Testis (tissue), 3 donors: ENCODE measurements around the gene ENPP5. TPM values are rescaled to one million over a fixed set of nuclear protein-coding genes. Genes with fewer than 3 reads are reported as not detected.
"Not testable (repeated sequence)": the region's sequence is repeated elsewhere in the genome, so short reads cannot be mapped to it uniquely, and the experiment has no call there.

Experiments
- DNase-seq: peaks from one replicate; pipeline ENCODE4 v3.0.0-alpha.2; 2019
- H3K27ac ChIP-seq, 2 donors: fragments of 200-600 bp; sonication (generic); one replicate each; pipeline ENCODE4 v1.5.1; 2019
- H3K27me3 ChIP-seq: fragments of 200-600 bp; sonication (generic); one replicate; pipeline ENCODE4 v1.5.1; 2019
- H3K36me3 ChIP-seq: fragments of 200-600 bp; sonication (generic); one replicate; pipeline ENCODE4 v1.5.1; 2017; ENCODE audit warnings: low read depth; ENCODE audit errors: missing control alignments
- H3K4me1 ChIP-seq: fragments of 200-600 bp; sonication (generic); one replicate; pipeline ENCODE4 v1.5.1; 2019
- H3K4me3 ChIP-seq, 2 donors: fragments of 200-600 bp; sonication (generic); one replicate each; pipeline ENCODE4 v1.5.1; 2017 to 2019
- H3K9me3 ChIP-seq: fragments of 200-600 bp; sonication (generic); one replicate; pipeline ENCODE4 v1.5.1; 2017
- CTCF ChIP-seq, 3 experiments: fragments of 450-650 bp in 2 of 3; fragments of 200-600 bp in 1 of 3; sonication (generic) in 1 of 3; IDR thresholded peaks; one replicate each; pipeline ENCODE4 v1.5.1; 2016 to 2019; ENCODE audit warnings: antibody characterized with exemption in 3 of 3, mild to moderate bottlenecking in 2 of 3, moderate library complexity in 1 of 3
- POLR2A ChIP-seq: fragments of 450-650 bp; IDR thresholded peaks from one replicate; pipeline ENCODE4 v1.6.1; 2017; ENCODE audit warnings: antibody characterized with exemption, mild to moderate bottlenecking, moderate library complexity
- WGBS, 2 donors: methylation state at CpG; one replicate each; pipeline ENCODE4 v1.1.5; 2018; 5-methylcytosine and 5-hydroxymethylcytosine counted together
- intact Hi-C: fragments of 100-400 bp; cut with DNase I; formaldehyde crosslinking; loops from one replicate; pipeline ENCODE4 v1.15.1; 2023; ENCODE audit warnings: low total_unique reads
- polyA plus RNA-seq: library from polyadenylated mRNA; stranded (reverse); fragments of 350-450 nt; fragmentation: Illumina TruSeq; extraction: RNeasy Lipid Tissue Mini Kit (QIAGEN cat#74804); gene quantifications from one replicate; pipeline ENCODE4 v1.2.3, GENCODE V29; 2014; ENCODE audit warnings: low read depth, low replicate concordance; ENCODE audit not compliant: insufficient read depth
- total RNA-seq, 2 donors: library from RNA; depleted of rRNA; stranded (reverse); fragments of >200 nt; gene quantifications; one replicate each; pipeline ENCODE4 v1.2.3, GENCODE V29; 2016

Gene ENPP5
- total and polyA plus RNA-seq, 3 donors from 2014 or later: 72.4 to 122 (median 114) TPM

DNA sequence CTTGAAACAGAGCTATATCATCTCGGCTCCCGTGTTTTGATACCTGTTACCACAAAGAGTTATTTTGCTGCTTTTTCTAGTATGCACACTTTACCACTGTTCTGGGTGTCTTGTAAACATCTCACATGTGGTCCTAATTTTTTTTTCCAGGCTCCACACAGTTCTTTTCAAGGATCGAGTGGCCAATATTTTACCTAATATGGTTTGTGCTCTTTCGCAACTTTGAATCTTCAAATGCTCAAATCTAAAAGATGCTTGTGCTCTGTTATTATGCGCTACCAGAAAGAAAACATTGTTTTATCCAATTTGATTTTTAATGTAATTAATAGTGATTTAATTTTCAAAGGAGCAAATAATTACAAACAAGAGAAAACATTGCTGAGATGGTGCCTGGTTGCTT is 10.7 kb downstream of the ENPP5 start:
- WGBS, 2 donors: 84 to 88% methylated on average over 5 of the region's 5 CpGs
- H3K4me1 ChIP-seq: no peaks in the 10 kb centered on the region

GRCh38 chr6:46159229-46159628 is 11.6 kb downstream of the ENPP5 start:
- Histone ChIP-seq H3K9me3 (no peaks in the 10 kb centered on the region), H3K36me3 (no peaks in the 10 kb centered on the region), H3K27ac (no peak overlapping the region), H3K27me3 (no peaks in the 10 kb centered on the region), H3K4me1 (no peaks in the 10 kb centered on the region), H3K4me3 (no peak overlapping the region)
- DNase-seq: no peak
- TF ChIP-seq CTCF (IDR thresholded peaks at IDR 0.05) (no peak), POLR2A (no peak)
- intact Hi-C loops: no loop called here

More for the DNA sequence above, 10.7 kb downstream of the ENPP5 start:
- intact Hi-C loops: no loop called here
- no peak for DNase-seq
- TF ChIP-seq POLR2A: no peak
- no peak for TF ChIP-seq CTCF (IDR thresholded peaks at IDR 0.05)
- Histone ChIP-seq H3K27ac (no peak overlapping the region), H3K9me3 (no peaks in the 10 kb centered on the region), H3K27me3 (no peaks in the 10 kb centered on the region), H3K4me3 (no peak overlapping the region), H3K36me3 (no peaks in the 10 kb centered on the region)

DNA sequence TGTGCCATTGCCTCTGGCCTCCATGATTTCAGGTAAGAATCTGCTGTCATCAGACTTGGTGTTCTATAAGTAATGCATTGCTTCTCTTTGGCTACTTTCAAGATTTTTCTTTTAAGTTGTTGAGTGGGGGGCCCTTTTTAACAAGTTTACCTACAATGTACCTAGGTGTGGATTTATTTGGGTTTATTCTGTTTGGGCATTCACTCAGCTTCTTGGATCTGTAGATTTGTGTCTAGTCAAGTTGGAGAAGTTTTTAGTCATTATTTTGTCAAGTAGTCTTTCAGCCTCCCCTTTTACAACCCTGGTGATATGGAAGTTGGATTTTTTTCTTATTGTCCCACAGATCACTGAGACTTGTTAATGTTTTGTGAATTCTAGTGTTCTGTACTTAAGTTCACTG is 14.1 kb downstream of the ENPP5 start:
- intact Hi-C loops: no loop called here
- TF ChIP-seq CTCF (IDR thresholded peaks at IDR 0.05): no peak
- TF ChIP-seq POLR2A: no peak

GRCh38 chr6:46149066-46149465 is 21.7 kb downstream of the ENPP5 start:
- DNase-seq, H3K27ac ChIP-seq, H3K36me3 ChIP-seq, H3K27me3 ChIP-seq, intact Hi-C loops, H3K9me3 ChIP-seq, H3K4me1 ChIP-seq, H3K4me3 ChIP-seq: not testable (repeated sequence)
- WGBS, 2 donors: 88 to 93% methylated on average over 3 of the region's 3 CpGs

More for the DNA sequence above, 14.1 kb downstream of the ENPP5 start:
- Histone ChIP-seq H3K9me3 (no peaks in the 10 kb centered on the region), H3K4me1 (no peaks in the 10 kb centered on the region), H3K27ac (no peak overlapping the region), H3K27me3 (no peaks in the 10 kb centered on the region), H3K4me3 (no peak overlapping the region), H3K36me3 (no peaks in the 10 kb centered on the region)
- DNase-seq: no peak

DNA sequence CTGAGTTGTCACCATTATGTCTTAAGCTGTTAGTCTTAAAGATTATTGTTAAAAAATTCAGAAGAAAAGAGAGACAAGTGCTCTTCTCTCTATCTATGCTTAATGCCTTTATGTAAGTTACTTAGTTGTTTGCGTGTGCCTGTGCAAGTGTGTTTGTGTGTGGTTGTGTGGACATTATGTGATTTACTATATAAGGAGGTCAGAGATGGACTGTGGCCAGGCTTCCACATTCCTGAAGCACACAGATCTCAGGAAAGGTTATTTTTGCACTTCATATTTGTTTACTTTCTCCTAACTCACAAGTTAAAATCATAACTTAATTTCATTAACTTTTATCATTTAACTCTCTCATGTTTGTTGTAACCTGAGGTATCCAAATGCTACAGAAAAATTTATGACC is 26.5 kb downstream of the ENPP5 start:
- intact Hi-C loops: no loop called here
- Histone ChIP-seq H3K36me3 (no peaks in the 10 kb centered on the region), H3K4me3 (no peak overlapping the region), H3K27me3 (no peaks in the 10 kb centered on the region), H3K27ac (no peak overlapping the region), H3K4me1 (no peaks in the 10 kb centered on the region), H3K9me3 (no peaks in the 10 kb centered on the region)
- TF ChIP-seq CTCF (IDR thresholded peaks at IDR 0.05) (no peak), POLR2A (no peak)
- DNase-seq: no peak
- 68 to 69% methylated on average over 1 of the region's 1 CpG for WGBS, 2 donors
